Pancreas (tissue), 10 donors: Measurements from ENCODE around the gene ZSCAN12. TPM values are rescaled to one million over a fixed set of nuclear protein-coding genes. Genes with fewer than 3 reads are reported as not detected.
A peak's percentile ranks its signal among the peaks of the same experiment; 100 is the strongest.

Experiments
- ATAC-seq, 4 donors: fragments of 200-7000 bp; cut with Tn5 transposase; one replicate each; pipeline versions ENCODE4 v1.8.0 to v1.9.1; 2020; ENCODE audit warnings: mild to moderate bottlenecking in 4 of 4, moderate library complexity in 4 of 4
- DNase-seq, 6 donors: peaks; one replicate each; pipeline ENCODE4 v3.0.0-alpha.2; 2020
- FAIRE-seq: peaks from 2 replicates; lab custom pipeline; 2012; peaks lifted over from hg19 to GRCh38; lab: Jason Lieb, UNC
- H3K27ac ChIP-seq, 4 donors: fragments of 200-600 bp; sonication (generic); 1 replicate in 3 of 4; 2 replicates in 1 of 4; pipeline versions ENCODE4 v1.5.0 to v1.8.0; 2020
- H3K27me3 ChIP-seq, 4 donors: fragments of 200-600 bp; one replicate each; pipeline ENCODE4 v1.8.0; 2021
- H3K36me3 ChIP-seq, 3 donors: fragments of 200-600 bp; sonication (generic) in 1 of 3; one replicate each; pipeline versions ENCODE4 v1.5.0 to v1.8.0; 2020 to 2021
- H3K4me1 ChIP-seq, 3 donors: fragments of 200-600 bp; one replicate each; pipeline ENCODE4 v1.8.0; 2021
- H3K4me3 ChIP-seq, 4 donors: fragments of 200-600 bp; sonication (generic) in 2 of 4; one replicate each; pipeline versions ENCODE4 v1.5.0 to v1.8.0; 2020 to 2021
- H3K9me3 ChIP-seq, 4 donors: fragments of 200-600 bp; one replicate each; pipeline ENCODE4 v1.8.0; 2021
- WGBS, 2 donors: extraction: QIAGEN DNeasy Blood & Tissue Kit; methylation state at CpG; one replicate each; pipeline ENCODE4 v1.1.7; 2013; 5-methylcytosine and 5-hydroxymethylcytosine counted together
- intact Hi-C, 3 donors: fragments of 100-400 bp; cut with DNase I; formaldehyde crosslinking; loops; one replicate each; pipeline versions ENCODE4 v1.11.1 to v1.14.2; 2022
- polyA plus RNA-seq, 2 donors: library from polyadenylated mRNA; stranded (reverse); fragments of 200-250 nt; gene quantifications; one replicate each; pipeline ENCODE4 v1.2.3, GENCODE V29; 2013
- total RNA-seq, 6 donors: library from RNA; stranded (reverse); fragmentation: NEBNext Ultra II Directional in 4 of 6; extraction: Animal tissue kit (Norgen Biotek cat#: 25700) in 4 of 6; gene quantifications; one replicate each; pipeline versions ENCODE4 v1.2.1 to v1.2.4, GENCODE V29; 2021 to 2023
- TF ChIP-seq, protein P1 (sequence below), 4 donors: fragments of 200-600 bp; sonication (generic) in 3 of 4; IDR thresholded peaks; one replicate each; pipeline versions ENCODE4 v1.5.0 to v1.8.0; 2021; ENCODE audit warnings: antibody characterized with exemption in 4 of 4
- donor health status: healthy with polysubstance abuse.
- donor health status: DM: no; HTN: no; CAD: no; lungs with moderate emphysema.
- donor health status: DM: no; HTN: no; CAD: no.
- donor health status: control.
- donor health status: control.
- donor health status: Bipolar disorder and iron deficiency.
- donor health status: DM: yes; HTN: yes; CAD: no.
- donor health status: DM: no; HTN: no; CAD: no.
- donor health status: DM: no; HTN: no; CAD: no.
- donor health status: DM: yes; HTN: yes; CAD: no.

ZSCAN12 gene
- total and polyA plus RNA-seq, 8 donors: 0.80 to 4.4 (median 2.4) TPM

DNA sequence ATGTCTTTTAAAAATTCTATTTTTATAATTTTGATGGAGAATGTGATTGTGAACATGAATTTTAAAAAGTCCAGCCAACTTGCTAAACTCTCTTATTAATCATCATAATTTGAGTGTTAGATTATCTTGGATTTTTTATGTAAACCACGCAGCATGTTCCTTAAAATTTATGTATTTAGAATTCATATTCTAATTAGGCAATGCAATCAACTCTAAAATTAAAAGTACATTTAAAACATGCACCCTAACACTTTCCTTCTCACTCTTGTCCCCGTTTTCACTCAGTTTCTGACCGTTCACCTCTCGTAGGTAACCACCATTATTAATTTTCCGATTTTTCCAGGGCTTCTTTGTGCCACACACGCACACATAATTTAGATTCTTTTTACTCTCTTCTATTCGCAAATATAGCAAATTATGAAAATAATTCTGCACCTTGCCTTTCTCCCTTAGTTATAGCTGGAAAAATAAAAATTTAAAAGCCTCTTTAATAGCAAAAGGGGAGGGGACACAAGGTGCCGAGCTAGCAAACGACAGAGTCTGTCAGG lies 50.1 kb downstream of the ZSCAN12 start:
- DNase-seq (no peak), ATAC-seq (peak in 1 of 4 donors; percentile 34), FAIRE-seq (no peak)
- H3K36me3 ChIP-seq: no peaks in the 10 kb centered on the region
- 0 to 1% methylated on average over 9 of the region's 9 CpGs for WGBS, 2 donors
- no peaks in the 10 kb centered on the region for H3K27me3 ChIP-seq
- intact Hi-C loops: no loop called here
- H3K27ac ChIP-seq: peak overlapping the region; percentile 2 to 66 (median 56)
- H3K4me3 ChIP-seq: peak overlapping the region; percentile 55 to 61 (median 60)
- TF ChIP-seq, protein P1, sequence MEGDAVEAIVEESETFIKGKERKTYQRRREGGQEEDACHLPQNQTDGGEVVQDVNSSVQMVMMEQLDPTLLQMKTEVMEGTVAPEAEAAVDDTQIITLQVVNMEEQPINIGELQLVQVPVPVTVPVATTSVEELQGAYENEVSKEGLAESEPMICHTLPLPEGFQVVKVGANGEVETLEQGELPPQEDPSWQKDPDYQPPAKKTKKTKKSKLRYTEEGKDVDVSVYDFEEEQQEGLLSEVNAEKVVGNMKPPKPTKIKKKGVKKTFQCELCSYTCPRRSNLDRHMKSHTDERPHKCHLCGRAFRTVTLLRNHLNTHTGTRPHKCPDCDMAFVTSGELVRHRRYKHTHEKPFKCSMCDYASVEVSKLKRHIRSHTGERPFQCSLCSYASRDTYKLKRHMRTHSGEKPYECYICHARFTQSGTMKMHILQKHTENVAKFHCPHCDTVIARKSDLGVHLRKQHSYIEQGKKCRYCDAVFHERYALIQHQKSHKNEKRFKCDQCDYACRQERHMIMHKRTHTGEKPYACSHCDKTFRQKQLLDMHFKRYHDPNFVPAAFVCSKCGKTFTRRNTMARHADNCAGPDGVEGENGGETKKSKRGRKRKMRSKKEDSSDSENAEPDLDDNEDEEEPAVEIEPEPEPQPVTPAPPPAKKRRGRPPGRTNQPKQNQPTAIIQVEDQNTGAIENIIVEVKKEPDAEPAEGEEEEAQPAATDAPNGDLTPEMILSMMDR (IDR thresholded peaks at IDR 0.05): no peak
- peaks cover 0 to 10% (median 9%) of the 10 kb centered on the region in 3 donors for H3K4me1 ChIP-seq
- no peaks in the 10 kb centered on the region for H3K9me3 ChIP-seq

DNA sequence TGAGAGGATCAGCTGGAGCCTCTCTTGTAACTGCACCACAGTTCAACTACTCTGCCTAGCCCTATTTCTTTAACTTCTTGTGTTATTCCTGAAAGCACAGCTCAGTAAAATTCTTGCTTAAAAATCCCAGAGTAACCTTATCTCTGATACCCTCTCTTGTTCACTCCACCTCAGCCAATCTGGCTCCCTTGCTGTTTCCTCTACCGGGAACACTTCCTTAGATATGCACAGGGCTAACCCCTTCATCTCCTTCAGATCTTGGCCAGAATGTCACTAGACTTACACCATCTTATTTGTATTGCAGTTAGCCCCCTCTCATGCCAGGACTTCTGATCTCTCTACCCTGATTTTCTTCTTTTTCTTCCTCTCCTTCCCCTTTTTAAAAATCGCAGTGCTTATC lies 52.4 kb downstream of the ZSCAN12 start:
- H3K27ac ChIP-seq: no peak overlapping the region
- ATAC-seq (no peak), DNase-seq (no peak), FAIRE-seq (no peak)
- WGBS, 2 donors: 14 to 15% methylated on average over 2 of the region's 2 CpGs
- no peaks in the 10 kb centered on the region for H3K27me3 ChIP-seq
- H3K4me3 ChIP-seq: no peak overlapping the region
- H3K9me3 ChIP-seq: no peaks in the 10 kb centered on the region
- intact Hi-C loops: no loop called here
- TF ChIP-seq, protein P1 (IDR thresholded peaks at IDR 0.05): no peak
- H3K4me1 ChIP-seq: peaks cover 0 to 10% (median 9%) of the 10 kb centered on the region in 3 donors
- H3K36me3 ChIP-seq: no peaks in the 10 kb centered on the region

DNA sequence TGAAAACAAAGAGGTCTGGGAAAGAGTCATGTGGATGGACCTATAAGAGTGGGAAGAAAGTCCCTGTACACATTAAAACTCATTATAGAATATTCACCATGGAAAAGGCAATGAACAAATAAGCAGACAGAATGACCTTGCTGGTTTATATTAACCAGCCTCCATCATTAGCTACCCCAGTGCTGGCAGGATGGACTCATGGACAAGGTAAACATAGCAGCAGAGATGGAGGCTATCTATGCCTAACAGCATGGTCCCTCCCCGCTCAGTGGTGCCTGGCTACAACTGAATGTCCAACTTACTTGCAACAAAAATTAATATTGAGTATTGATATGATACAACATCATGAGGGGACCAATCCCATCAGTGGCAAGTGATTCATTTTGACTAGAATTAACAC lies 54.3 kb downstream of the ZSCAN12 start:
- Histone ChIP-seq H3K27me3 (no peaks in the 10 kb centered on the region), H3K4me1 (peaks cover 0 to under 1% (median 0%) of the 10 kb centered on the region in 3 donors), H3K4me3 (no peak overlapping the region), H3K36me3 (no peaks in the 10 kb centered on the region), H3K9me3 (no peaks in the 10 kb centered on the region), H3K27ac (no peak overlapping the region)
- DNase-seq (no peak), ATAC-seq (no peak), FAIRE-seq (no peak)
- TF ChIP-seq, protein P1 (IDR thresholded peaks at IDR 0.05): no peak
- WGBS, 2 donors: 65 to 78% methylated on average over 1 of the region's 1 CpG
- intact Hi-C loops: no loop called here

DNA sequence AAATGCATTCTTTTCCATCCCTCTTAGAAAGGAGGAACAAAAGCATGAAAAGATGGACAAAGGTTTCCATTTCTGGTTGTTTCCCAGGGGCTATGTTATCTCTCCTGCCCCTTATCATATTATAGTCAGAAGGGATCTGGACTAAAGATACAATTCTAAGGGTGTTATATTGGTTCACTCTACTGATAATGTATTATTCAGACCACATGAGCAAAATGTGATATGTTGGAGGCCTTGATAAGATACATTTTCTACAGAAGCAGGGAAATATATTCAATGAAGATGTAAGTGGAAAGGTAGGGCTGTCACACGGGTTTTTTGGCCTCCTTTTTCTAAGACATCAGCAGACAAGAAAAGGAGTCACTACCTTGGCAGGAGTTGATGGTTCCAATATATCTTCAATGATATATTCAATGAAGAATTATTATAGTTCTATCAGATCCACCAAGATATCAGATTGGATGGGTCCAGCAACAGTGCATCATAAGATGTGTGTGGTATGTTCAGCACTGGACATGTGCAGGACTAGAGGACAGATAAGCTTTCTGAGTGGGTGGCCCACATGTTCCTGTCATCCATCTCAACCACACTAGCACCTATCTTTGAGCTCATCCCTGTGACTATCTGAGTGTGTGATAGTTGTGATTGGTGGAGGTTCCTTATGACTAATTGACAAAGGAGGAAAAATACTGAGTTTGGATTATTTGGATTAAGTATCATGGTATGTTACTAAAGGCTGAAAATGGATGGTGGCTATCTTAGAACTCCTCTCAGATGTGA lies 55.5 kb downstream of the ZSCAN12 start:
- 51 to 61% methylated on average over 1 of the region's 1 CpG for WGBS, 2 donors
- Histone ChIP-seq H3K9me3 (no peaks in the 10 kb centered on the region), H3K36me3 (no peaks in the 10 kb centered on the region), H3K27me3 (no peaks in the 10 kb centered on the region), H3K4me3 (no peak overlapping the region), H3K27ac (no peak overlapping the region), H3K4me1 (no peaks in the 10 kb centered on the region)
- DNase-seq (no peak), FAIRE-seq (no peak), ATAC-seq (no peak)
- intact Hi-C loops: no loop called here
- TF ChIP-seq, protein P1 (IDR thresholded peaks at IDR 0.05): no peak
